BLaER1 treated with 17β-estradiol and CSF1 and Interleukin-3, amounts not matched to agents 10 nM and 100 nM (cell line): ENCODE data around the gene NXN.

Experiments
- H3K27ac ChIP-seq, 11 experiments: shearing (Covaris generic); formaldehyde crosslinking; 2 replicates each; pipeline ENCODE4 v1.8.1; 2022
- H3K27me3 ChIP-seq, 11 experiments: shearing (Covaris generic); formaldehyde crosslinking; 2 replicates each; pipeline ENCODE4 v1.8.1; 2022
- H3K36me3 ChIP-seq, 11 experiments: shearing (Covaris generic); formaldehyde crosslinking; 2 replicates each; pipeline ENCODE4 v1.8.1; 2022
- H3K4me1 ChIP-seq, 10 experiments: shearing (Covaris generic); formaldehyde crosslinking; 2 replicates each; pipeline ENCODE4 v1.8.1; 2022
- H3K4me2 ChIP-seq, 11 experiments: shearing (Covaris generic); formaldehyde crosslinking; 2 replicates each; pipeline ENCODE4 v1.8.1; 2022
- H3K4me3 ChIP-seq, 10 experiments: shearing (Covaris generic); formaldehyde crosslinking; 2 replicates each; pipeline ENCODE4 v1.8.1; 2022
- H3K9ac ChIP-seq, 11 experiments: shearing (Covaris generic); formaldehyde crosslinking; 2 replicates each; pipeline ENCODE4 v1.8.1; 2022
- H3K9me3 ChIP-seq, 11 experiments: shearing (Covaris generic); formaldehyde crosslinking; replicated peaks in 1 of 11; 2 replicates each; pipeline ENCODE4 v1.8.1; 2022
- H4K20me1 ChIP-seq, 11 experiments: shearing (Covaris generic); formaldehyde crosslinking; 2 replicates each; pipeline ENCODE4 v1.8.1; 2022
- Cebpa-rat ChIP-seq, 11 experiments: shearing (Covaris generic); IDR thresholded peaks; 2 replicates each; pipeline ENCODE4 v1.8.1; 2022

NXN gene

DNA sequence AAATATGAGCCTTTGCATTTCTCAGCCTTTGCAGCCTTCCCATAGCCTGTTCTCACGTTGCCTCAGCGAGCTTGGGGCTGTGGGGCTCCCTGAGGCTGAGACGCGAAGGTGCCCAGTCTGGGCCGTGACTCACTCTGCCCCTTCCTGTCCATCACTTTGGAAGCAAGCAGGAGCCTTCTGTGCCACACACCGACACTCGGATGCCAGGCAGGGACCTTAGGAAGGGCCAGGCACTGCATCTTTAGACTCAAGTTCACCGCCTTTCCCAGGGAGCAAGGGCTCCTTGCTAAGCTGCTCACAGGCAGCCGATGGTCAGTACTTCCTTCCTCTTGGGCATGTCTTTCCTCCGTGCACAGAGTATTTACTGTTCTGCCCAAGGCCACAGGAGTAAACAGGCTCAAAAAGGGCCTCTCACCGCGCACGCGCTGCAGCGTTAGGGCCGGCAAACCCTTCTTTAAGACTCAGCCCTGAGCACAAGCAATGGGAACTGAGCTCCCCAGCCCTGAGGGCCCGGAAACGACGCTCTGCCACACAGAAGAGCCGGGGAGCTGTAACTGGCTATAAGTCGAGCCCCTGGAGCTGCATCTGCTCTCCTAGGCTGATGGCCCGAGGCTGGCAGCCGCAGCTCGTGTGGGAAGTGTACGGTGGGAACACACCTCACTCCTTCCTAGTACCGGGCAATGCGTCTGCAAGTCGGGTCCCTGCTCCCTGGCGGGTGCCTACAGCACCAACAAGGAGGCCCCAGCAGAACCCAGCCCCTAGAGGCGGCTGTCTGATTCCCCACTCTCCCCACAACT lies 24.6 kb upstream of the NXN start:
- H3K4me1 ChIP-seq = peaks cover 50 to 63% (median 55%) of the 10 kb centered on the region in 10 experiments
- peaks cover 14 to 97% (median 80%) of the 10 kb centered on the region in 11 experiments; a peak in 21 of 22 replicates for H4K20me1 ChIP-seq

GRCh38 chr17:1003633-1003971 lies 24.0 kb upstream of the NXN start:
- Histone ChIP-seq H3K36me3 (peaks cover 54 to 92% (median 78%) of the 10 kb centered on the region in 11 experiments), H3K27ac (no peak overlapping the region), H3K9ac (peak overlapping the region in 2 of 11 experiments; percentile 14 to 22; a peak in 1 of 22 replicates), H4K20me1 (peaks cover 18 to 97% (median 81%) of the 10 kb centered on the region in 11 experiments), H3K27me3 (no peaks in the 10 kb centered on the region), H3K9me3 (no peaks in the 10 kb centered on the region), H3K4me2 (peak overlapping the region; percentile 46 to 91 (median 77); a peak in 19 of 22 replicates), H3K4me1 (peaks cover 52 to 65% (median 56%) of the 10 kb centered on the region in 10 experiments), H3K4me3 (no peak overlapping the region)
- TF ChIP-seq Cebpa-rat (IDR thresholded peaks at IDR 0.05) = no peak

More for the DNA sequence above, 24.6 kb upstream of the NXN start:
- Histone ChIP-seq H3K4me2 (peak overlapping the region; percentile 46 to 91 (median 77)), H3K27ac (no peak overlapping the region), H3K9ac (peak overlapping the region in 8 of 11 experiments; percentile 0 to 60 (median 22); a peak in 5 of 22 replicates), H3K36me3 (peaks cover 54 to 97% (median 75%) of the 10 kb centered on the region in 11 experiments), H3K27me3 (no peaks in the 10 kb centered on the region), H3K9me3 (no peaks in the 10 kb centered on the region), H3K4me3 (no peak overlapping the region)
- TF ChIP-seq Cebpa-rat (IDR thresholded peaks at IDR 0.05) = no peak

GRCh38 chr17:1002771-1003555 lies 23.4 kb upstream of the NXN start:
- peaks cover 54 to 86% (median 79%) of the 10 kb centered on the region in 11 experiments for H3K36me3 ChIP-seq
- no peaks in the 10 kb centered on the region for H3K9me3 ChIP-seq
- no peak overlapping the region for H3K27ac ChIP-seq
- peak overlapping the region in 3 of 11 experiments; percentile 4 to 23 (median 4); a peak in 2 of 22 replicates for H3K9ac ChIP-seq
- H4K20me1 ChIP-seq = peaks cover 24 to 97% (median 81%) of the 10 kb centered on the region in 11 experiments
- no peak overlapping the region for H3K4me3 ChIP-seq
- H3K4me1 ChIP-seq = peaks cover 52 to 65% (median 56%) of the 10 kb centered on the region in 10 experiments
- no peak for TF ChIP-seq Cebpa-rat (IDR thresholded peaks at IDR 0.05)
- H3K4me2 ChIP-seq = no peak overlapping the region
- no peaks in the 10 kb centered on the region for H3K27me3 ChIP-seq

DNA sequence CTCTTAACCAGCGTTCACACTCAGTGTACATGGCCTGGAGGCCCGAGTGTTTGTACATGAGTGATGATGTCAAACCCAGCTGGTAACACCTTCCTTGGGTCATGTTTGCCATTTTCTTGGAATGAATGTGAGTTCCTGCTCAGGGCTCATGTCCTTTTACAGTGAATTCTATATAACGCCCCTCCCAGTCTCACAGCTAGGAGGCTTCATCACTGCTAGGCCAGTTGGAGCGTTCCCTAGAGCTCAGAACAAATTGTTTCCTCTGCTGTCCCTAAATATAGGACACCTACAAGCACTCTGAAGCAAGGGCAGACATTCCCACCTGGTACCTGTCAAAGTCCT lies 22.8 kb upstream of the NXN start:
- Histone ChIP-seq H3K9ac (peak overlapping the region in 1 of 11 experiments; percentile 23; a peak in 2 of 22 replicates), H4K20me1 (peaks cover 30 to 96% (median 81%) of the 10 kb centered on the region in 11 experiments), H3K9me3 (no peaks in the 10 kb centered on the region), H3K27ac (no peak overlapping the region), H3K27me3 (no peaks in the 10 kb centered on the region), H3K4me3 (no peak overlapping the region), H3K4me2 (no peak overlapping the region), H3K4me1 (peaks cover 50 to 64% (median 56%) of the 10 kb centered on the region in 10 experiments), H3K36me3 (peaks cover 54 to 80% (median 78%) of the 10 kb centered on the region in 11 experiments)
- no peak for TF ChIP-seq Cebpa-rat (IDR thresholded peaks at IDR 0.05)

- Histone ChIP-seq H3K4me1 (peaks cover 44 to 58% (median 50%) of the 10 kb centered on the region in 10 experiments), H4K20me1 (peaks cover 30 to 93% (median 81%) of the 10 kb centered on the region in 11 experiments; a peak in 21 of 22 replicates), H3K4me2 (no peak overlapping the region), H3K9me3 (no peaks in the 10 kb centered on the region), H3K27me3 (no peaks in the 10 kb centered on the region), H3K27ac (no peak overlapping the region), H3K9ac (no peak overlapping the region), H3K4me3 (no peak overlapping the region), H3K36me3 (peaks cover 51 to 76% (median 73%) of the 10 kb centered on the region in 11 experiments)
- TF ChIP-seq Cebpa-rat (IDR thresholded peaks at IDR 0.05) = no peak
These were observed 22.2 kb upstream of the NXN start for GRCh38 chr17:1001640-1002411.

DNA sequence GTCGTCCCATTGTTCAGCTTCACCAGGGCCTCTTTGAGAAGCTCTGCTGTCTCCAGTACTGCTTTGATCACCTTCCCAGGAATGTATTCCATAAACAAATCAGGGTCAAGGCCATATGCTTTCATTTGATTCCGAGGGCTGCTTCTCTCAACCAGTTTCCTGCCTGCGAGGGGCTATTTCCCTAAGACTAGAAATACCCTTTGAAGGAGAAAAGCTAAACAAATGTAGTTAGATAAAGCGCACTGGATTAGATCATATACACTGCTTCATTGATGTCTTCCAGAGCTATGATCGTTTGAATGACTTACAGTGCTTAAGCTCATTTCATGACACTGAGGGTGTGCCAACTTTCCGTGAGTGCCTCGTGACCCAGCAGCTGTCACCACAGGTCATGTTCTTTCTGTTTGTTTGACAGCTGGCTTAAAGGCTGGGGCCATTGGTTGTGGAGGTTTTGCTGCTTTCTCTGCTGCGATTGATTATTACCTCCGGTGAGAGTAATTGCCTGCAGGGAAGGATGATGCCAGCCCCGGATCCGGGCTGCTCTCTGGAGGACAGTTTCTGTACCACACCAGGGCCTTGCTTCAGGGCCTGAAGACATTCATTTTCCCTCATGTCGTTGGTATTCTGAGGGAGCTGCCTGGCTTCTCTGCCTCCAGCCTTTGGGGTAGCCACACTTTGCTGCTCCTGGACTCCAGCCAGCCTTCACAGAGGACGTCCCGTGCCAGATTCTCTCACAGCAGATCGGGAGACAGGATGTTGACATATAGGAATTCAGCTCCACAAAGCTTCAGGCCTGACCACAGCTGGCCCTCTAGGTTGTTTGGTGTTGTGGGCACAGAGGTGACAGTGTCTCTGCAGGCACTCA lies 21.3 kb upstream of the NXN start:
- Histone ChIP-seq H3K9ac (0 out of 22 replicates have a peak overlapping the region, but pooled peaks of 1 of the 11 experiments have one; percentile 5), H3K9me3 (no peaks in the 10 kb centered on the region), H3K4me2 (no peak overlapping the region), H3K4me1 (peaks cover 40 to 53% (median 43%) of the 10 kb centered on the region in 10 experiments), H3K27me3 (no peaks in the 10 kb centered on the region), H3K4me3 (no peak overlapping the region), H3K36me3 (peaks cover 47 to 68% (median 66%) of the 10 kb centered on the region in 11 experiments), H4K20me1 (peaks cover 30 to 87% (median 77%) of the 10 kb centered on the region in 11 experiments; a peak in 21 of 22 replicates), H3K27ac (no peak overlapping the region)
- no peak for TF ChIP-seq Cebpa-rat (IDR thresholded peaks at IDR 0.05)

DNA sequence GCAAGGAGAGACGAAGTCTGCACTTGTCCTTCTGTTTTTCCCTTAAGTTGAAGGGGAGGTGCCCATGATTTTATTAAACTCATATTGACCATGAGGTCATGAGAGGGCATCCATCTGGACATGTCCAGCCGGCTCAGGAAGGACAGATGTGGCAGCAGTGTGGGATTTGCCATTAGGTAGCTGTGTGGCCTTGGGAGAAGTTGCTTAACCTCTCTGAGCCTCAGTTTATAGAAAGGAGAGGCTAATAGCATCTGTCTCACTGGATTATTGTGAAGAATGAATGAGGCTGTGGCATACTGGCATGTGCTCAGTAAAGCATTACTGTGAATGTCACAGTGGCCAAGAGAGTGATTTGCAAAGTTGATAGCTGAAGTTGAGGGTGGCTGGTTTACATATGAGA lies 18.5 kb upstream of the NXN start:
- Histone ChIP-seq H3K4me3 (peak overlapping the region; percentile 90 to 100 (median 98)), H3K4me1 (peaks cover 15 to 30% (median 24%) of the 10 kb centered on the region in 10 experiments), H3K9ac (peak overlapping the region; percentile 87 to 98 (median 94); a peak in 21 of 22 replicates), H4K20me1 (peaks cover 22 to 60% (median 51%) of the 10 kb centered on the region in 11 experiments; a peak in 20 of 22 replicates), H3K9me3 (peaks cover 0 to 14% (median 0%) of the 10 kb centered on the region in 11 experiments; a peak in 3 of 22 replicates), H3K27me3 (no peaks in the 10 kb centered on the region), H3K4me2 (peak overlapping the region; percentile 78 to 98 (median 92)), H3K27ac (peak overlapping the region in 3 of 11 experiments; percentile 90 to 99 (median 97); a peak in 3 of 22 replicates), H3K36me3 (peaks cover 38 to 47% (median 39%) of the 10 kb centered on the region in 11 experiments)
- TF ChIP-seq Cebpa-rat (IDR thresholded peaks at IDR 0.05) = no peak
